Lower lobe of right lung (tissue), 2 donors: ENCODE measurements around the gene MYBPC2. TPM values are rescaled to one million over a fixed set of nuclear protein-coding genes. Genes with fewer than 3 reads are reported as not detected.

ENCODE experiments used
- ATAC-seq, 2 donors: fragments of 200-7000 bp; cut with Tn5 transposase; one replicate each; pipeline ENCODE4 v1.9.1; 2020 to 2022; ENCODE audit warnings: mild to moderate bottlenecking in 2 of 2, moderate library complexity in 2 of 2
- DNase-seq: peaks from one replicate; pipeline ENCODE4 v3.0.0-alpha.2; 2020
- H3K27ac ChIP-seq: fragments of 200-600 bp; one replicate; pipeline ENCODE4 v1.8.0; 2022
- H3K27me3 ChIP-seq: fragments of 200-600 bp; one replicate; pipeline ENCODE4 v1.8.0; 2022; ENCODE audit warnings: low read depth
- H3K36me3 ChIP-seq: fragments of 200-600 bp; one replicate; pipeline ENCODE4 v1.8.0; 2022; ENCODE audit warnings: mild to moderate bottlenecking
- H3K4me1 ChIP-seq: fragments of 200-600 bp; one replicate; pipeline ENCODE4 v1.8.0; 2022
- H3K4me3 ChIP-seq: fragments of 200-600 bp; one replicate; pipeline ENCODE4 v1.8.0; 2022; ENCODE audit warnings: mild to moderate bottlenecking
- H3K9me3 ChIP-seq: fragments of 200-600 bp; one replicate; pipeline ENCODE4 v1.8.0; 2022
- CTCF ChIP-seq: fragments of 200-600 bp; IDR thresholded peaks from one replicate; pipeline ENCODE4 v1.8.0; 2022; ENCODE audit warnings: antibody characterized with exemption, mild to moderate bottlenecking
- intact Hi-C: fragments of 100-400 bp; cut with DNase I; formaldehyde crosslinking; loops from one replicate; pipeline ENCODE4 v1.11.0; 2022
- total RNA-seq: library from RNA; stranded (reverse); fragmentation: NEBNext Ultra II Directional; extraction: Animal tissue kit (Norgen Biotek cat#: 25700); gene quantifications from one replicate; pipeline ENCODE4 v1.2.1, GENCODE V29; 2021
- donor health status: DM: no; HTN: yes; CAD: no; lungs with severe emphysema.

Gene MYBPC2
- total RNA-seq, 1 donor from 2014 or later, result not detected

GRCh38 chr19:50394017-50394416 is 38.7 kb upstream of the MYBPC2 start:
- H3K4me3 ChIP-seq, result no peak overlapping the region
- no peaks in the 10 kb centered on the region for H3K9me3 ChIP-seq
- ATAC-seq, result no peak
- no peak for DNase-seq
- TF ChIP-seq CTCF, result no peak
- no peak overlapping the region for H3K27ac ChIP-seq
- H3K27me3 ChIP-seq, result no peaks in the 10 kb centered on the region
- H3K4me1 ChIP-seq, result no peaks in the 10 kb centered on the region
- intact Hi-C loops, result no loop called here
- no peaks in the 10 kb centered on the region for H3K36me3 ChIP-seq

GRCh38 chr19:50398675-50399367 is 33.9 kb upstream of the MYBPC2 start:
- Histone ChIP-seq H3K27ac (no peak overlapping the region), H3K4me1 (no peaks in the 10 kb centered on the region)

DNA sequence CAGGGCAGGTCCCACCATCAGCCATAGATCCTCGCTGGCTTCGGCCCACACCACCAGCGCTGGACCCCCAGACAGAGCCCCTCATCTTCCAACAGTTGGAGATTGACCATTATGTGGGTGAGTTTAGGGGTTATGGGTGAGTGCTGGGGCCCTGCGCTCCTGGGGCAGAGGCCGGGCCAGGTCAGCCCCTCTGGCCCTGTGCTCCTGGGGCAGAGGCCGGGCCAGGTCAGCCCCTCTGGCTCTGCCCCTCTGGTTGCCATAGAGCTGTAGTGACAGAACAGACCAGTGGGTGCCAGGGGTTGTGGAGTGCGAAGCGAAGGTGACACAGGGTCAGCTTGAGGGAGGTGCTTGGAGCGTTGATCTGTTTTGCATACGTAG is 33.3 kb upstream of the MYBPC2 start:
- Histone ChIP-seq H3K36me3 (peaks cover 27% of the 10 kb centered on the region), H3K9me3 (no peaks in the 10 kb centered on the region), H3K4me3 (no peak overlapping the region), H3K4me1 (no peaks in the 10 kb centered on the region), H3K27ac (no peak overlapping the region), H3K27me3 (no peaks in the 10 kb centered on the region)
- no peak for TF ChIP-seq CTCF
- no peak for DNase-seq
- no peak for ATAC-seq
- intact Hi-C loops, result no loop called here

More at GRCh38 chr19:50398675-50399367, 33.9 kb upstream of the MYBPC2 start:
- DNase-seq (no peak), ATAC-seq (peak in 1 of 2 donors; percentile 18)
- Histone ChIP-seq H3K4me3 (no peak overlapping the region), H3K9me3 (no peaks in the 10 kb centered on the region), H3K36me3 (peaks cover 26% of the 10 kb centered on the region), H3K27me3 (no peaks in the 10 kb centered on the region)
- TF ChIP-seq CTCF, result no peak
- intact Hi-C loops, result no loop called here

GRCh38 chr19:50401605-50402450 is 30.9 kb upstream of the MYBPC2 start:
- no peaks in the 10 kb centered on the region for H3K27me3 ChIP-seq
- no peaks in the 10 kb centered on the region for H3K9me3 ChIP-seq
- H3K4me3 ChIP-seq, result no peak overlapping the region
- H3K36me3 ChIP-seq, result peaks cover 33% of the 10 kb centered on the region
- H3K4me1 ChIP-seq, result no peaks in the 10 kb centered on the region
- DNase-seq, result no peak
- intact Hi-C loops, result no loop called here
- no peak for TF ChIP-seq CTCF
- no peak overlapping the region for H3K27ac ChIP-seq
- peak in 1 of 2 donors; percentile 6 for ATAC-seq

DNA sequence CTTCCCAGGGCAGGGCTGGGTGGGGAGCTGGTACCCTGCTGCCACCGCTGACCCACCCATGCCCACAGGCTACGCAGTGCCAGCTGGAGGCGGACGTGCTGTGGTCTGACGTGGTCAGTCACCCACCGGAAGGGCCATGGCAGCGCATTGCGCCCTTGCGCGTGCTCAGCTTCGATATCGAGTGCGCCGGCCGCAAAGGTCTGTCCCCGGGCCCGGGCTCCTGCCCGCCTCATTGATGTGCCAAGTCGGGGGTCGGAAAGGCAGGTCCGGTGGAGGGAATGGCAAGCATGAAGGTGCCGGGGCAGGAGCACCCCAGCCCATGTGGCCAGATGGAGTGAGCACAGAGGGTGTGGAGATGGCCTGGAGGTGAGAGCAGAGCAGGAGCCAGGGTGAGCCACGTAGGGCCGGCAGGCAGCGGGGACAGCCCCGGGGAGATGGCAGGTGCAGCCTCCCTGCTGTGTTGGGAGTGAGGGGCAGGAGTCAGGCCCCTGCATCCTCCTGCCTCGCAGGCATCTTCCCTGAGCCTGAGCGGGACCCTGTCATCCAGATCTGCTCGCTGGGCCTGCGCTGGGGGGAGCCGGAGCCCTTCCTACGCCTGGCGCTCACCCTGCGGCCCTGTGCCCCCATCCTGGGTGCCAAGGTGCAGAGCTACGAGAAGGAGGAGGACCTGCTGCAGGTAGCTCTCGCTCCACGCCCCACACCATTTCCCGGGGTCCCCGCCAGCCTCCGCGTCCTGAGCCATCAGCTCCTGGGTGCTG is 30.0 kb upstream of the MYBPC2 start:
- no peak for TF ChIP-seq CTCF
- ATAC-seq (no peak), DNase-seq (no peak)
- no peaks in the 10 kb centered on the region for H3K4me1 ChIP-seq
- H3K27me3 ChIP-seq, result no peaks in the 10 kb centered on the region
- H3K36me3 ChIP-seq, result peaks cover 33% of the 10 kb centered on the region
- no peaks in the 10 kb centered on the region for H3K9me3 ChIP-seq
- H3K27ac ChIP-seq, result no peak overlapping the region
- no peak overlapping the region for H3K4me3 ChIP-seq
- intact Hi-C loops, result no loop called here
